Measurements from ENCODE around the gene PDLIM1. TPM values are rescaled to one million over a fixed set of nuclear protein-coding genes. Genes with fewer than 3 reads are reported as not detected.
"Not testable (repeated sequence)": the region's sequence is repeated elsewhere in the genome, so short reads cannot be mapped to it uniquely, and the experiment has no call there.

Gene PDLIM1
- total RNA-seq, 1 donor from 2014 or later: 117 TPM

DNA sequence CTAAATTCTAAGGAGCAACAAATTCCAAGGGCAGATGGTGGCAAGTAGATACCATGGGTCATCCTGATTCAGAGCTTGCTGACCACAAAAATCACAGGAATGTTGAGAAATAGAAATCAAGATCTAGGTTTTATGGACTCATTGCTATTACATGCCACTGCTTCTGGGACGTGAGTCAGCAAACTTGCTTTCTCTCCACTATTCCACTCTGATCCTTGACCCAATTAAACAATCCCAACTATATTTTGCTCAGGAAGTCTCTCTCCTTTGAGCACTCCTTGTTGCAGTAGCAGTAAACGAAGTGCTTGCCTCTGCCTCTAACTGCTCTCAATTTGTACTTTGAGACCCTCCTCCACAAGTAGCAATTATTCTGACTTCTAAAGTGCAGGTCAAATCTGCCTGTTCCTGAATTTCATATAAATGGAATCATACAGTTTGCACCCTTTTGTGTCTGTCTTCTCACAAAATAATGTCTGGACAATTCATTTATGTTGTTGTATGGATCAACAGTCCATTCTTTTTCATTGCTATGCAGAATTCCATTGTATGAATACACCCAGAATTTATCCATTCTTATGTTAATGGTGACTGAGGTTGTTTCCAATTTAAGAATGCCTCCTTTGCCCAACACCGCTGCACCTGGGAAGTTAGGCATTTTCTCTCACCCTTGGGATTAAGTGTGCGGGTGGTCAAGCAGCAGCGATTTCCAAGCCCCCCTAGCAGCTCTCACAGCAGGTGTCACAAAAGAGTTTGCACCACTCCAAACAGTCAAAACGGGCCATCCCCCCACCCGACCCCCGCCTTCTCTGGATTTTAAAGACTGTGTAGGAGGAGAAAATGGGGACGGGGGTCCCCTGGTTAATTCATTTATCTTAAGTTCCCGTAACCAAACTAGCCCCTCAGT lies 60.8 kb downstream of the PDLIM1 start:
- no peak for TF ChIP-seq CTCF (conservative IDR thresholded peaks at IDR 0.05; ENCODE audit: low read depth, low read length)
- DNase-seq (ENCODE audit: low read depth): peak; percentile 97
- peak overlapping the region; percentile 49 for H3K4me3 ChIP-seq (ENCODE audit: low read depth, low read length)

DNA sequence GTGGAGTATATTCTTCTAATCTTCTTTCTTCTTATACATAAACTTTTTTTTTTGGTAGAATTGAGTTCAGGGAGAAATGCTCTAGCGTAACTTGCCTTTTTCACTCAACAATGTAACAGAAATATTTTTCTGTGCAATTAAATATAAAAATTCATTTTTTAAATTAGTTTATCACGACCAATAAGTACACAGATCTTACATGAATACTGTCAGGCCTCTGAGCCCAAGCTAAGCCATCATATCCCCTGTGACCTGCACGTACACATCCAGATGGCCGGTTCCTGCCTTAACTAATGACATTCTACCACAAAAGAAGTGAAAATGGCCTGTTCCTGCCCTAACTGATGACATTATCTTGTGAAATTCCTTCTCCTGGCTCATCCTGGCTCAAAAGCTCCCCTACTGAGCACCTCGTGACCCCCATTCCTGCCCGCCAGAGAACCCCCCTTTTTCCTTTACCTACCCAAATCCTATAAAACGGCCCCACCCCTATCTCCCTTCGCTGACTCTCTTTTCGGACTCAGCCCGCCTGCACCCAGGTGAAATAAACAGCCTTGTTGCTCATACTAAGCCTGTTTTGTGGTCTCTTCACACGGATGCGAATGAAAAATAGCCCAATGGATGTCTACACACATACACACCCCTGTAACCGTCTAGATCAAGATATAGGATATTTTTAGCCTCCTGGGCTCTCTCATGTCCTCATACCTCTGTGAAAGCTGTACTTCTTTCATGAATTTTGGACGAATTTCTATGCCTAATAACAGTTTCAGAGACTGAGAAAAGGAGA lies 61.7 kb downstream of the PDLIM1 start:
- DNase-seq (ENCODE audit: low read depth); H3K4me3 ChIP-seq (ENCODE audit: low read depth, low read length): not testable (repeated sequence)

DNA sequence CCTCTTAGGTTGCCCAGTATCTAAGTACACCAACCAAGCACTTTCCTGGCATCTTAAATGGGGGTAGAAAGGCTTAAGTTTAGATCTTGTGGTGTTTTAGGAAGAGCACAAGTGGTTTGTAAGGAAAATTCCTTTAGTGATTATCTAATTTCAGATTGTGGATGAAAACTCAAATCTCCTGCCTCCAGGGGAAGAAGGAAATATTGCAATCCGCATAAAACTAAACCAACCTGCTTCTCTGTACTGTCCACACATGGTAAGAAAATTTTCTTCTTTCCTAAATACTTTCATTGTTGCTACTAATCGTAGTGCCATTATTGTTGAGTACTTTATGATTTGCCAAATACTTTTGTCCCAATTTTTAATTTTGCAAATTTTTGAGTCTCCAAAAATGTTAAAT lies 65.7 kb downstream of the PDLIM1 start:
- TF ChIP-seq CTCF (conservative IDR thresholded peaks at IDR 0.05; ENCODE audit: low read depth, low read length): peak; percentile 9
- DNase-seq (ENCODE audit: low read depth): no peak
- no peak overlapping the region for H3K4me3 ChIP-seq (ENCODE audit: low read depth, low read length)

GRCh38 chr10:95221124-95221523 lies 69.7 kb downstream of the PDLIM1 start:
- no peak for DNase-seq (ENCODE audit: low read depth)
- no peak for TF ChIP-seq CTCF (conservative IDR thresholded peaks at IDR 0.05; ENCODE audit: low read depth, low read length)
- H3K4me3 ChIP-seq (ENCODE audit: low read depth, low read length): no peak overlapping the region

DNA sequence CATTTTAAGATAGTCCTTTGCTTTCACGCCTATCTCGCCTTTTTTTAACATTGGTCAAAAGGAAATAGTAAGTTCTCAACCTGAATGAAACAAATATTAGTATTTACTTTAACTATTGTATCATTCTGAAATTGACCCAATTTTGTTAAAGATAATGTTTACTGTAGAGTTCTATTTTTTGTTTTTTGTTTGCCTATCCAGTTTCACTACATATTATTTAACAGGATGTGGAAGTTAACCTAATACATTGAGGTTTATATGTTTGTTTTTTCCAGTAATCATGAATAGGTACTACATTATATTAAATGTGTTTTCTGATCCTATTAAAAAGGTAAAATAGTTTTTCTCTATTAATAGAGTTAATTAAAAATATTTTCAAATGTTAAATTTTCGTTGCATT lies 70.3 kb downstream of the PDLIM1 start:
- DNase-seq (ENCODE audit: low read depth): no peak
- H3K4me3 ChIP-seq (ENCODE audit: low read depth, low read length): no peak overlapping the region
- TF ChIP-seq CTCF (conservative IDR thresholded peaks at IDR 0.05; ENCODE audit: low read depth, low read length): no peak

DNA sequence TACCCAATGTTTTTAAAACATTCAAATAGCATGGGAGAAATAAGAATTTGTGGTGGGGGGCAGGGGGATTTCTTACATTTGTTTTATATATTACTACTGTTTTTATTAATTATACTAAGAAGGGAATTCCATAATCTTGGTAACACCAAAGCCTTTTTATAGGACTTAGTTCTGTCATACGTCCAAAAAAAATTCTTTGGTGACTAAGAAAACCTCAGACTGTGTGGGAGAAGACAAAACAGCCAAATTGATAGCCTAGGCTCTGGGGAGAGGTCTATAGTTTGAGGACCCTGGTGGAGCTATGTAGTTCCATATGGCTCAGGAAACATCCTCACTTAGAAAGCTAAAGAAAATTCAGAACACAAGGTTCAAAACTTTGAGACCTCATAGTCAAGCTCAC lies 73.3 kb downstream of the PDLIM1 start:
- no peak for DNase-seq (ENCODE audit: low read depth)
- H3K4me3 ChIP-seq (ENCODE audit: low read depth, low read length): no peak overlapping the region

More for the DNA sequence above, 73.3 kb downstream of the PDLIM1 start:
- TF ChIP-seq CTCF (conservative IDR thresholded peaks at IDR 0.05; ENCODE audit: low read depth, low read length): no peak

Measured in epithelial cell of proximal tubule (primary cell).